Inflammatory macrophage treated with lipopolysaccharide for 4 hours (primary cell): Measurements from ENCODE around the gene USP7.
"Not testable (repeated sequence)": the region's sequence is repeated elsewhere in the genome, so short reads cannot be mapped to it uniquely, and the experiment has no call there.

Experiments
- DNase-seq: peaks from one replicate; pipeline ENCODE4 v3.0.0-alpha.2; 2020

USP7 gene

DNA sequence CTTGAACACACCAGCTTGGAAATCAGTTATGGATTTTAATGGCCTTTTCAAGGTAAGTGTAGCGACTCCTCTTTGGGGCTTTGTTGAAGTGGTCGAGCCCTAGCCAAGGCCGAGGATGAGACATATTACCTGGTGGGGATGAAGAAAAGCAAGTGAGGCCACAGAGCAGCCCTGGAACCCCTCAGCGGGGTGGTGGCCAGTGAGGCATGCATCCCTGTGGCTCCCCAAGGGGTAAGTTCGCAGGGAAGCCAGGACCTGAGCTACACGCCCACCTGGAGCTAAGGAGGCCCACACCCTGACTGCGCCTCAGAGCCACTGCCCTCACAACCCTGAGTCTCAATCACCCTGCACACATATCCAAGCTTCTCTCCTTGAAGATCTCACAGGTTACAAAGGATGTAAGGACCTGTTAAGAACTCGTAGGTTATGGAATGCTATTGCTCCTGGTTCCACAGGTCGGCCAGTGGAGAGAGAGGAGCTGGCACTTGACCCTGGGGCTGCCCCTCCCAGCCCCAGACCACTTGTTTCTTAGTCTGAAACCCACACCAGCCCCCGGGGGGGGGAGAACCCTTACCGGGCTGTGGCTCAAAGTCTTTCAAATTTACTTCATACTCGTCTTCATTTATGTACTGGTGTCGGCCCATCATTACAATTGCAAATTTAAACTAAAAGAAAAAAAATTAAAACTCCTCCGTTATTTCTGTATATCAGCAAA lies 69.6 kb downstream of the USP7 start:
- no peak for DNase-seq

DNA sequence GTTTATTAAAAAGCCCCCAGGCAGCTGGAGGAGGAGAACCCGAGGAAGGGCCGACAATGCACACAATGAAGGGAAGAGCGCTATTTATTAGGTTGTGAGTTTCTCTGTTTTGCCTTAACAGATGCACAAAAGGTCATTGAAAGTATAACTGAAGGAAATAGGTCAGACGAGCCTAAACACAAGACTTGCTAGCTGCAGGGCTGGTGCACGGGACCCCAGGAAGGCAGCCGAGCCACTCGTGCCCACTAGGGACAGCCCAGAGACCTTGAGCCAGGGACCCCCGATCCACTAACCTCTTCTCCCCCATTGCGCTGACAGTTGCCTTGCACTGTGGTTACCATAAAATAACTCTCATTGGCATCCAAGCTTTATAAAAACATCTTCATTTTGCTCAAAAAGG lies 70.3 kb downstream of the USP7 start:
- no peak for DNase-seq

DNA sequence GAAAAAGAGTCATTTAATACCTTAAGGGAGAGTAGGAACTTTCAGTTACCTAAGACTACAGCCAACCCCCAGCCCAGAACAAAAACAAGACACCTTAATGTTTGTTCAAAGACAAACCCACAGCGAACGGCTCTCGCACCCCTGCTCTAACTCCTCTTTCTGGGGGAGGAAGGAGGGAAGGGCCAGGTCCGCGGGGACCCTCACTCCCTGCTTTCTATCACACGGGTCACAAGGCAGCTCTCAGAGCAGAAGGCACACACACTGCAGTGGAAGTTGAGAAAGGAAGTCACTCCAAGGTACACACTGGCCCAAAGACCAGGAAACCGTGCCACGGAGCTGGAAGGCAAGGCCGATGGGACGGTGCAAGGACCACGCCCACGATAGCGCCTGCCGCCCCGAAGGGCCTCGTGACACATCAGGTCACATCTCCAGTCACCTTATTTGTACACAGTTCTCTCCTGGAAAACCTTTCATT lies 71.6 kb downstream of the USP7 start:
- DNase-seq, result no peak

DNA sequence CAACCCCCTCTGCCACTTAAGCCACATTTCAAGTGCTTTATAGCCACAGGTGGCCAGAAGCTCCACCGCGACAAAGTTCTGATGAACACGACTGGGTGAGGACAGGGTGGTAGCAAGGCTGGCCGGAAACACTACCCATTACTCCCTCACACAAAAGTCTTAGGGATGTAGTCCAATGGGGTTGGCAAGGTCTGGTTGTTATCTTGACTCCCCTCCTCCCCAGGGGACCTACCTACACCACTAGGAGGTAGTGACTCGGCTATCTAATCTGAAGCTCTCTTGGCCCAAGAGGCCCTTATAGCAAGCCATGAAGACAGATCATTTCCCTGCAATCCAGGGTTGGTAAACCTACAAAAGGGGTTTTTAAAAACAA lies 73.2 kb downstream of the USP7 start:
- no peak for DNase-seq

DNA sequence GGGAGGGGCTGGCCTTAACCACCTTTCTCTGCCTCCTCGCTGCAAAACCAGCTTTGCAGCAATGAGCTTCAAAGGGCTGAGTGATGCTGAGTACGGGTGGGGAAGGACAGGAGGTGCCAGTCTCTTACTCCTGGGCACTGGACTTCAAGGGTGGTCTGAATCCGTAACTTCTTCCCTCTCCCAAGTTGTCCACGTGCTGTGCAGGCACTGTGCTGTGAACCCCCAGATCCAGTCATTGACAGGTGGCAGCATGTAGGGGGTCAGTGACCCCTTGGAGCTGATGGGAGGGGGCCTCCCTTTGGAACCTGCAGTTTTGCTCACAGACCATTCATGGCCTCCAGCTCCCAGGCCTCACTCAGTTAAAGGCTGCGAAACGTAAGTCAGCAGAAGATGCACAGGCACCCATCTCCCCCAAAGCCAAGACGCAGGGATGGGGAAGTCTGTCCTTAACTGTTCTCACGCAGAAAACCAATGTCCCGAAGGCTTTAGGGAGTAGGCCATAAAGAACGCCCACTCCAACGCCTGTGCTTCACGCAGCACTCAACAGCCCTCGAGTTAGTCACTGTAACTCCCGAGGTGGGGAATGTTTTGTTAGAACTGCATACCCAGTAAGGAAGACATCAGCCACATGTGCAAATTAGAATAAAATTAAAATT lies 73.7 kb downstream of the USP7 start:
- DNase-seq, result no peak

DNA sequence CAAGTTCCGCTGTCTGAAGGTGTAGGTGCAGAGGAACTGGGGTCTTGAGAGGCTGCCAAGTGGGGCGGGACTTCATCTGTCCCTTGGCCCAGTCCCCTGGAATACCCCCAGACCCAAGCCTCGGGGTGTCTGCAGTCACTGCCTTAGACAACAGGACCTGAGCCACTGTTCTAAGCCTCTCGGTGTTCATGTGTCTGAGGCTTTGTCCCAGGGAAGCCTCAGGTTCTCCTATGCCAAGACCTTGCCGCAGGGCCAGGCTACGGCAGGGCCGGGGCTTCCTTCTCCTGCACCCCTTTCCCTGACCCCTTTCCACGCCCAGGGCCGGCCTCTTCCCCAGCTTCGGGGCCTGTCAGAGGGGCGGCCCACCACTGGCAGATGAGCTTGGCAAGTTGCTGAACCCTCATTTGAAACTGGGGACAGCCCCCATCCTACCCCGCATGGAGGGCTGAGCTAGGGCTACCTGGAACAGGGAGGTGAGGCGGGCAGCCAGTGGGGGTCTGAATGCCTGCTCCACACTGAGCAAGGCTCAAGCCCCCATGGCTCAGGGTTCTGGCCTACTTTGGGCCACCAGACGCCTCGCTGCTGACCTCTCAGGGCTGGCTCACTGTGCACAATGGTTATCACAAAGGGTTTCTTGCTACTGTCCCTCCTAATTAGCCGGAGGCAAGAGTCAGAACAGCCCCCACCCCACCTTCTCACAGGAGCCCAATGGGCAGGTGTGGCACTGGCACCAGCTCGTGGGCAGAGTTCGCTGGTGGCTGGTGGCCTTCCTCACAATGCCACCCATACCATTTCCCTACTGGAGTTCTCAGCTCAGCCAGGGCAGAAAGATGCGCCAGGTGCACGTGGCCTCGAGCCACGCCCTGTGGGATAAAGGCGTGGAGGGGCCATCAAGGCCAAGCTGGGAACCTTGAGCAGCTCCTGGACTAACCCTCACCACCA lies 74.5 kb downstream of the USP7 start:
- no peak for DNase-seq

DNA sequence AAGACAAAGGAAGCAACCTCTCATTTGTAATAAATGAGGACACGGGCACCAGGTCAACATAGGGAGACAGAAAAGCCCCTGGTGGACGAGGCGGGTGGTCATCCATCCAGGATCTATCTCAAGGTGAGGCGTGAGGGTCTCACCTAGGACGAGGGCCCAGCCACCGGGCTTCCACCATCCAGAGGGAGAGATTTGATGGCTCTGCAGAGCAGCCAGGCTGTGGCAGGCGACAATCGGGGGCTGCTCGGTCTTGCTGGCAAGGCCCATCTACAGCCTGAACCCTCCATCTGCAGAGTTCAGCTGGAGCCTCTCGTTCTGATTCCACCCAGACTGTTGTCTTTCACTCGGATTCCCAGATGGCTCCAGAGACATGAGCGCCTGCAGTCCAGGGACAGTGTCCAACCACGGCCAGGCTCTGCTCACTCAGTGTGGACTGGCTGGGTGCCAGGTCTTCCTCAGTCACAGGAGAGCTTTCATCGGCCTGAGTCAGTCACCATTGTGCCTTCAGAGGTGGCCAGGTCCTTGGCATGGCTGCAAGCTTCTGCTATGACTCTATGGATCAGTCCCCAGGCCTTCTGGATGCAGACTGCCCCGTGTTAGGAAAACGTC lies 75.7 kb downstream of the USP7 start:
- no peak for DNase-seq

DNA sequence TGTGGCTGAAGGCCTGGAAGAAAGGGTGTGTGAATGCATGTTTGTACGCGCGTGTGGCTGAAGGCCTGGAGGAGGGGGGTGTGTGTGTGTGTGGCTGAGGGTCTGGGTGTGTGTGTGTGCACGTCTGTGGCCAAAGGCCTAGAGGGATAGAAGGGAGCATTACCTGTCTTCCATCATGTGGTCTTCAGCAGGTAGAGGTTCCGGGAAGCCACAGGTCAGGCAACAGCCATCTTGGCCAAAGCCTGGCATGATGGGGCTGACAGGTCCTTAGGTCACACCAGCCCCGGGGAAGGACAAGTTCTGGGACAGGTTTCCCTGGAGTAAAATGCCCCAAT lies 76.3 kb downstream of the USP7 start:
- no peak for DNase-seq

DNA sequence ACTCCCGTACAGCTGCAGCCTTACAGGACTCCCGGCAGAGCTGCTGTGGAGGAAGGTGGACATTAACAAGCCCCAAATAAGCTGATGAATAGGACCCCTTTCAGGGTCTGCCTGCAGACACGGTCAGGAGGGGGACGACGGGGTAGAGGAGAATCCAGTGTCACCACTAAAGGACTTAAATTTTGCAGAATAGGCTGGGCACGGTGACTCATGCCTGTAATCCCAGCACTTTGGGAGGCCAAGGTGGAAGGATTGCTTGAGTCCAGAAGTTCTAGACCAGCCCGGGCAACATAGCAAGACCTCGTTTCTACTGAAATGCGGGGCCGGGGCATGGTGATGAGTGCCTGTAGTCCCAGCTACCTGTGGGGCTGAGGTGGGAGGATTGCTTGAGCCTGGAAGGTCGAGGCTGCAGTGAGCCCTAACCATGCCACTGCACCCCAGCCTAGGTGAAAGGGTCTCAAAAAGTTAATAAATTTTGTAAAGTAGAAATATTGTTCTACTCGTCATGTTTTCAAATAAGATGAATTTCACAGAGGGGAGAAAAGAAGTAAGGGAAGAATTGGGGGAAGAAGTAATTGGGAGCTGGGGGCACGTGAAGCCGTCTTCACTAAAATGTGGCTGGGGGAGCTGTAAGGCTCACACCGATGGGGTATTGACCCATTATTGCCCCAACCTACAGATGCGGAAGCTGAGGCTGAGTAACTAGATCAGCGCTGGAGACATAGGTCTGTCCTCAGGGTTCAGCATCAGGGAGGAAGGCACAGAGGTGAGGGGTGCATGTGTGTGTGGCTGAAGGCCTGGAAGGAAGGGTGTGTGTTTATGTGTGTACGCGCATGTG lies 76.9 kb downstream of the USP7 start:
- no peak for DNase-seq

DNA sequence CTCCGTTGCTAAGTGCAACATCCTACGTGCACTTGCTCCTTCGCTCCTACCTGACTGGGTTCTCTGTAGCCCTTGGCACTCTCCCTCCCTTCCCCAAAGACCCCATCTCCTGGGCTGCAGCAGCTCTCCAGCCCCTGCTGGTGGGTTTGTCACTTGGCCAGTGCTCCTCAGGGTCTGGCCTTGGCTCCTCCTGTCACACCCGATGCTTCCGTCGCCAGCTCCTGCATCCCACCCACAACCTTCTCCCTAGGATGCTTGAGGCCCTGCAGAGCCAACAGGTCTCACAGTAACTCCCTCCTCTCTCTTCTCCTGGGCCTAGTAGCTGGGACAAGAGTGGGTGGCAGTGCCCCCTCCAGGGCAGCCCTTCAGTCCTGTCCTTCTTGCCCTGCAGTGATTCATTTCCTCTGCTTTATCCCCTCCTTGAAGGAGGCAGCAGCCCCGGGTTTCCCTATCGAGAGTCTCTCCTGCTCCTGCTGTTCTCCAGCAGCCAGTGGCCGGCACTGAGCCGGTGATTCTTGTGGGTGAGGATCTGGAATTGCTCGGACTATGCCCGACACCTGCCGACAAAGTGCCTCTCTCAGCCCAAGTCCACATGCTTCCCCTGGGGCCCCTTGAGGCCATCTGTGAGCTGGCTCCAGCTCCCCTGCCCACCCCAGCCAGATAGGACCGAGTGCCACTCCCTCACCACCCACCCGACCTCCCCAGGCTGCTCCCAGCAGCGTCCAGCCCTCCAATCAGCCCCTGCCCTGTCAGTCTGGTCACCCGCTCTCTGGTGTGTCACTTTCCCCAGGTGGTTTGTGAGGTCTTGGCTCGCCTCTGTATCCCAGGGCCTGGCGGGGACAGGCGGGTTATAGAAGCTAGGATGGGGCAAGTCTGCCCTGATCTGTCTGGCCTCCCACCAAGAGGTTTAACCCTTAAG lies 77.8 kb downstream of the USP7 start:
- no peak for DNase-seq

DNA sequence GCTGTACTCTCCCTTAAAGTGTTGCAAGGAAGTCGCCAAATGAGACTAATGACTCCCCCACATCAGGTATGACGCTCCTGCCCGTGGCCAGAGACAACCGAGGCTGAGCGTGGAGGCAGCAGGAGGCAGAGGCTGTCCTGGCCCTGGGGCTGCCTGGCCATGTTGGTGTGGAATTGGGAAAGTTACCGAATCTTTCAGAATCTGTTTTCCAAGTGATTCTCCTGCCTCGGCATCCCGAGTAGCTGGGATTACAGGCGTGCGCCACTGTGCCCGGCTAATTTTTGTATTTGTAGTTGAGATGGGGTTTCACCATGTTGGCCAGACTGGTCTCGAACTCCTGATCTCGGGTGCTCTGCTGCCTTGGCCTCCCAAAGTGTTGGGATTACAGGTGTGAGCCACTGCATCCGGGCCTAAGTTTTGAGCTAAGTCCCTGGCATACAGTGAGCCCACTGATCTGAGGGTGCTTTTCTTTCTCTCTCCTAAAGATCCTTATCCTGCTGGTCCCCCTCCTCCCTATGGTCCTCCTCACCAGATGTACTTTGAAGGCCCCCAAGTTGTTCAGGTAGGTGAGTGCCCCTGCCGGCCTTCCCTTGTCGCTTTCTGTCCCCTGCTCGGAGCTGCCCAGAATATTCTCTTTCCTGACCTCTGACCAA lies 80.9 kb downstream of the USP7 start:
- no peak for DNase-seq

DNA sequence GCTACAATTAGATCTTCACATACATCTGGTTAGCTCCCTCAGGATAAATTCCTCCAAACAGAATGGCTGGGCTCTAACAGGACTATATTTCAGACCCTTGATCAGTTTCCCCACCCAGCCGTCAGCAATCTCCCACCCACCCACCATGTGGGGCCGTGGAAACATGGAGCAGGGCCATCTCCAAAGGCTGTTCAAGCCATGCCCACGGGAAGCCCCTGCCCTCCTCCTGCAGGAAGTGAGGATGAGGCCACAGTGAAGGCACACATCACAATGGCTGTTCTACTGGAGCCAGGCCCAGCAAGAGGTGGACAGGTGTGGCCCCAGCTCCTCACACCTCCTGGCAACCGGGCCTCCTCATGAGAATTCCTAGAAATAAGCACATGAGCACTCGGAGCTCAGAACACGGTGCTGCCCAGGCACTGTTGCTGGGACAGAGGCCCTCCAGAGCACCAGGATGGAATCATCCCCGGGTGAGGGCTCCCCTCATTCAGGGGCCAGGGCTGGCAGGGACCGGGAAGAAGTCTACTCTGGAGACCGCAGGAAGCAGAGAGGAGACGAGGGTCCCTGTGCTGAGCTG lies 81.6 kb downstream of the USP7 start, which contains the start of gene LITAFD:
LITAFD (plus strand) TSS at position 311 of the 577 bp plus-strand sequence. CDS start 2,005 bp downstream, outside the sequence.
- no peak for DNase-seq

DNA sequence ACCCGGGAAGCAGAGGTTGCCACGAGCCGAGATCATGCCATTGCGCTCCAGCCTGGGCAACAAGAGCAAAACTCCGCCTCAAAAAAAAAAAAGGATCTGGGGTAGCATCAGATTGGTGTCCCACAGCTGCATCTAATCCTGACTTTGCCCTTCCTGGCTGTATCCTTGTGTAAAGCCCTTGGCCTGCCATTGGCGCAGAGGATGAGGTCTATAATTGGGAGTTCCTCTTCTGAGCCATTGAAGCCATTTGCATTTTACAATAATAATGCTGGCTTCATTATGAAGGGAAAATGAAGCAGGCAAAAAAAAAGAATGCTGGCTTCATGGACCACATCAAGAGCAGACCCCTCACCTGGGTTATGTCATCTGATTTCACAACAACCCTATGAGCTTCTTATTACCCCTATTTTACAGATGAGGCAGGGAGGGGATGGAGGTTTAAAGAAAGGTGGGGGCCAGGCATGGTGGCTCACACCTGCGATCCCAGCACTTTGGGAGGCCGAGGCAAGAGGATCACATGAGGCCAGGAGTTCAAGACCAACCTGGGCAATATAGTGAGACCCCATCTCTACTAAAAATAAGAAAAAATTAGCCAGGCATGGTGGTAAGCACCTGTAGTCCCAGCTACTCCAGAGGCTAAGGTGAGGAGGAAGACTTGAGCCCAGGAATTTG lies 82.7 kb downstream of the USP7 start:
- DNase-seq, result no peak

DNA sequence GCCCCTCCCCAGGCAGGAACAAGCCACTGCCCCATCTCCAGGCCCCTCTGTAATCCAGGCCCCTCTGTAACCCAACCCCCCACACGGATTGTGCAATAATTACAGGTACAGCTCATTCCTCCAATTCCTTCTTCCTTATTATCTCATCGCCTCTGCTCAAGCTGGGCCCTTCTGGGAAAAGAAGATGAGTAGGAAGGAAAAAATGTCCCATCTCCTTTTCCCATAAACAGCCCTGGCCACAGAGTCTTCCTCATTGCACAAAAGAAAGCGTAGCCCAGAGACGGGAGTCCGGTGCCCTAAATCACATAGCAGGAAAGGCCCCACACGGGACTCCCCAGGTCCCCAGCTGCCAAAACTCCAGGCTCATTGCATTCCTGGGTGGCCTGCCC lies 85.2 kb downstream of the USP7 start:
- no peak for DNase-seq

DNA sequence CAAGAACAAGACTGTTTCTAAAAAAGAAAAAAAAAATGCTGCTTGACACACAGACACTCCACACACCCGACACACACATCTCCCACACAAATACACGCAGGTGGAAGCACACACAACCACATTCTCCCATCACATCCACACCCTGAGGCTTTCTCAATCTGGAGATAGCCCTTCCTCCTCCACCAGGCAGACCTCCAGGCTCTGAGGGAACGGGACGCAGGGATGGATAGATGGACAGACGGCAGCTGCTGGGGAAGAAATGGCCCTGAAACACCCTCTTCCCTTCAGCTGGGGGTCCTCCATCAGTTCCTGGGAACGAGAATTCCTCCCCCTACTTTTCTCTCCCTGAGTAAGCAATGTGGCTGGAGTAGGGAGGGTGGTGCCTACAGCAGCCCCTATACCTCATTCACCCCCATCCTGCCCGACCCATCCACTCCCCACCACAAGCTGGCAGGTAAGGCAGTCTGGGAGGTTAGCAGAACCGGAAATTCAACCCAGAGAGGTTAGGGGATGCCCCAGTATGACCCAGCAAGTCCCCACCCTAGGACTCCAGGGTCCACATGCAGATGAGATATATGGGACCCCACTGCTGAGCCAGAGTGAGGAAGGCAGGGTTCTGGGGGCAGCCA lies 85.7 kb downstream of the USP7 start:
- no peak for DNase-seq

DNA sequence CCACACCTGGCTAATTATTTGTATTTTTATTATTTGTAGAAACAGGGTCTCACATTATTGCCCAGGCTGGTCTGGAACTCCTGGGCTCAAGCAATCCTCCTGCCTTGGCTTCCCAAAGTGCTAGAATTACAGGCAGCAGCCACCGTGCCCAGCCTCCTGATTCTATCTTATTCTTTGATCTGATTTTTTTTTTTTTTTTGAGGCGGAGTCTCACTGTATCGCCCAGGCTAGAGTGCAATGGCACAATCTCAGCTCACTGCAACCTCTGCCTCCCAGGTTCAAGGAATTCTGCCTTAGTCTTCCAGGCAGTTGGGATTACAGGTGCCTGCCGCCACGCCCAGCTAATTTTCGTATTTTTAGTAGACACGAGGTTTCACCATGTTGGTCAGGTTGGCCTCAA lies 88.4 kb downstream of the USP7 start:
- not testable (repeated sequence) for DNase-seq

DNA sequence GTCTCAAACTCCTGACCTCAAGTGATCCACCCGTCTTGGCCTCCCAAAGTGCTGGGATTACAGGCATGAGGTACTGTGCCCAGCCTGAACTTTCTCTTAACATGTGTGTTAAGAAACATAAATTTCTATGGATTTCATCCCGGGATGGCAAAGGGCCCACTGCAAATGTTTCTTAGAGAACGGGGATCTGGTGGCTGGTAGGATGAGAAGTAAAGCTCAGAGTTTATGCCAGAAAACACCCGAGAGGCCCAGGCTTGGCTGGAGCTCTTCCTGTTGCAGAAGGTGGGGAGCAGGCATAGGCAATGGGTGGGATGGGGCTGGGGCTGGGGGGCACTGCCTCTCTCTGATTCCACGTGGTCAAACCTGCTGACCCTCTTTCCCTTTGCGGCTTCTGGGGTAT lies 89.3 kb downstream of the USP7 start:
- DNase-seq, result no peak

DNA sequence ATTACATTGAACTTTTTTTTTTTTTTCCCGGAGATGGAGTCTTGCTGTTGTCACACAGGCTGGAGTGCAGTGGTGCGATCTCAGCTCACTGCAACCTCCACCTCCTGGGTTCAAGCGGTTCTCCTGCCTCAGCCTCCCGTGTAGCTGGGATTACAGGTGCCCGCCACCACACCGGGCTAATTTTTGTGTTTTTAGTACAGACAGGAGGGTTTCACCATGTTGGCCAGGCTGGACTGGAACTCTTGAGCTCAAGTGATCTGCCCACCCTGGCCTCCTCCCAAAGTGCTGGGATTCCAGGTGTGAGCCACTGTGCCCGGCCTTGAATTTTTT lies 89.9 kb downstream of the USP7 start:
- DNase-seq, result not testable (repeated sequence)
